Progenitor cell of endocrine pancreas (in vitro differentiated cells): ENCODE data around the gene ENDOD1. TPM values are rescaled to one million over a fixed set of nuclear protein-coding genes. Genes with fewer than 3 reads are reported as not detected.

ENCODE experiments used
- DNase-seq: peaks from one replicate; pipeline ENCODE4 v3.0.0; 2021; ENCODE audit warnings: low spot score; ENCODE audit not compliant: unreplicated experiment
- H3K27ac Mint-ChIP-seq: 2 replicates; pipeline ENCODE4 v1.8.0; 2021; ENCODE audit warnings: mild to moderate bottlenecking, moderate library complexity, mixed read lengths
- H3K27me3 Mint-ChIP-seq: 2 replicates; pipeline ENCODE4 v1.8.0; 2021; ENCODE audit warnings: mixed read lengths
- H3K36me3 Mint-ChIP-seq: 2 replicates; pipeline ENCODE4 v1.8.0; 2022; ENCODE audit warnings: mixed read lengths; ENCODE audit not compliant: insufficient read depth
- H3K4me1 Mint-ChIP-seq: 2 replicates; pipeline ENCODE4 v1.8.0; 2021; ENCODE audit warnings: low read depth, mixed read lengths
- H3K4me3 Mint-ChIP-seq: 2 replicates; pipeline ENCODE4 v1.8.0; 2021; ENCODE audit warnings: low read depth, mild to moderate bottlenecking, moderate library complexity, mixed read lengths
- H3K9me3 Mint-ChIP-seq: 2 replicates; pipeline ENCODE4 v1.8.0; 2021; ENCODE audit warnings: low read depth, mixed read lengths
- CTCF ChIP-seq: fragments of 200-600 bp; sonication (generic); IDR thresholded peaks from one replicate; pipeline ENCODE4 v1.5.0; 2021; ENCODE audit warnings: antibody characterized with exemption, mild to moderate bottlenecking; ENCODE audit not compliant: unreplicated experiment
- total RNA-seq: library from RNA; stranded (reverse); gene quantifications from 2 replicates; pipeline ENCODE4 v1.2.1, GENCODE V29; 2021

ENDOD1 gene
- total RNA-seq, 1 donor from 2014 or later = 2.1 TPM

- Mint-ChIP-seq H3K36me3 (no peaks in the 10 kb centered on the region), H3K4me1 (no peaks in the 10 kb centered on the region), H3K9me3 (no peaks in the 10 kb centered on the region), H3K27ac (no peak overlapping the region), H3K27me3 (peaks cover 10% of the 10 kb centered on the region), H3K4me3 (no peak overlapping the region)
- DNase-seq = no peak
- TF ChIP-seq CTCF = no peak
Measured at GRCh38 chr11:95050595-95051202, 38.9 kb upstream of the ENDOD1 start.

- H3K36me3 Mint-ChIP-seq = no peaks in the 10 kb centered on the region
- peaks cover 15% of the 10 kb centered on the region for H3K27me3 Mint-ChIP-seq
- no peak overlapping the region for H3K27ac Mint-ChIP-seq
- DNase-seq = no peak
- no peak for TF ChIP-seq CTCF
- H3K9me3 Mint-ChIP-seq = no peaks in the 10 kb centered on the region
- no peak overlapping the region for H3K4me3 Mint-ChIP-seq
- H3K4me1 Mint-ChIP-seq = no peaks in the 10 kb centered on the region
Measured at GRCh38 chr11:95054356-95054755, 35.3 kb upstream of the ENDOD1 start.

GRCh38 chr11:95055283-95055897, 34.3 kb upstream of the ENDOD1 start:
- H3K36me3 Mint-ChIP-seq = no peaks in the 10 kb centered on the region
- H3K27ac Mint-ChIP-seq = no peak overlapping the region
- no peak for DNase-seq
- peaks cover 17% of the 10 kb centered on the region for H3K27me3 Mint-ChIP-seq
- H3K4me3 Mint-ChIP-seq = no peak overlapping the region
- no peaks in the 10 kb centered on the region for H3K4me1 Mint-ChIP-seq
- no peaks in the 10 kb centered on the region for H3K9me3 Mint-ChIP-seq
- no peak for TF ChIP-seq CTCF

GRCh38 chr11:95057959-95058358, 31.7 kb upstream of the ENDOD1 start:
- Mint-ChIP-seq H3K4me1 (no peaks in the 10 kb centered on the region), H3K36me3 (no peaks in the 10 kb centered on the region), H3K27me3 (peaks cover 28% of the 10 kb centered on the region), H3K9me3 (no peaks in the 10 kb centered on the region), H3K4me3 (no peak overlapping the region), H3K27ac (no peak overlapping the region)
- no peak for TF ChIP-seq CTCF
- DNase-seq = no peak

- Mint-ChIP-seq H3K4me1 (no peaks in the 10 kb centered on the region), H3K27ac (no peak overlapping the region), H3K27me3 (peaks cover 29% of the 10 kb centered on the region), H3K36me3 (no peaks in the 10 kb centered on the region), H3K9me3 (no peaks in the 10 kb centered on the region), H3K4me3 (no peak overlapping the region)
- no peak for DNase-seq
- no peak for TF ChIP-seq CTCF
Measured at GRCh38 chr11:95058621-95059020, 31.0 kb upstream of the ENDOD1 start.
